ENCODE data around the gene UBASH3A.

The UBASH3A gene

DNA sequence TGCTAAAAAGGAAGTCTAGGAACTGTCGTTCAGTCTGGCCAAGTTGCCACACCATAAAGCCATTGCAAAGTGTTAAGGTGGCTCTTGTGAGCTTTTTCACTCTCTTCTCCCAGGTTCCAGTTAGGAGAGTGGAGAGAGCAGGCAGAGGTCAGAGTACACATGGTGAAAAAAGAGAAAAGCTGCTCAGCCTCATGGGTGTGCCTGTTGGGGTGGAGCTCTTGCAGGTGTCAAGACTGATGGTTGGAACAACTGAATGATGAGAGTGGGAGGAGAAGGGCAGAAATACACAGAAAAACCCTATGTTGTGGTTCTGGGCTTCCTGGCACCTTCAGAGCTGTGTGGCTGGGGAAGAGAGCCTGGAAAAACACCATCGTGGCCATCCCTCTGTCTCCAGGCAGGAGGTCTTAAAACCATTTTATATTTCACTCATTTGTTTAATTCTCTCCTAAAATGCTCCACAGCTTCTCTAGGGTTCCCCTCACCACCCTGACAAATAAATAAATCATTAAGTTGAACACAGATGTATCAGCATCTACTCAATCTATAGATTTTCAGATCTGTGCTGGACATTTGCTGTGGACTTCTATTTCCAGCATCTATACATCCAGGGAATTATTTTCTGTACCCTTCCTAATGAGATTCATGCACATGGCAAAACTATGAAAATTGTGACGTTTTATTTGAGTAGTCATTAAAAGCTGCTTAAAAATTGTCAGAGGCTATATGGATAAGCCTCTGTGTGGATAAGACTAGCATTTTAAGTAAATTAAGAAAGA, 17.5 kb downstream of the UBASH3A start:
- TF ChIP-seq, protein P1, sequence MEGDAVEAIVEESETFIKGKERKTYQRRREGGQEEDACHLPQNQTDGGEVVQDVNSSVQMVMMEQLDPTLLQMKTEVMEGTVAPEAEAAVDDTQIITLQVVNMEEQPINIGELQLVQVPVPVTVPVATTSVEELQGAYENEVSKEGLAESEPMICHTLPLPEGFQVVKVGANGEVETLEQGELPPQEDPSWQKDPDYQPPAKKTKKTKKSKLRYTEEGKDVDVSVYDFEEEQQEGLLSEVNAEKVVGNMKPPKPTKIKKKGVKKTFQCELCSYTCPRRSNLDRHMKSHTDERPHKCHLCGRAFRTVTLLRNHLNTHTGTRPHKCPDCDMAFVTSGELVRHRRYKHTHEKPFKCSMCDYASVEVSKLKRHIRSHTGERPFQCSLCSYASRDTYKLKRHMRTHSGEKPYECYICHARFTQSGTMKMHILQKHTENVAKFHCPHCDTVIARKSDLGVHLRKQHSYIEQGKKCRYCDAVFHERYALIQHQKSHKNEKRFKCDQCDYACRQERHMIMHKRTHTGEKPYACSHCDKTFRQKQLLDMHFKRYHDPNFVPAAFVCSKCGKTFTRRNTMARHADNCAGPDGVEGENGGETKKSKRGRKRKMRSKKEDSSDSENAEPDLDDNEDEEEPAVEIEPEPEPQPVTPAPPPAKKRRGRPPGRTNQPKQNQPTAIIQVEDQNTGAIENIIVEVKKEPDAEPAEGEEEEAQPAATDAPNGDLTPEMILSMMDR (IDR thresholded peaks at IDR 0.05): no peak

DNA sequence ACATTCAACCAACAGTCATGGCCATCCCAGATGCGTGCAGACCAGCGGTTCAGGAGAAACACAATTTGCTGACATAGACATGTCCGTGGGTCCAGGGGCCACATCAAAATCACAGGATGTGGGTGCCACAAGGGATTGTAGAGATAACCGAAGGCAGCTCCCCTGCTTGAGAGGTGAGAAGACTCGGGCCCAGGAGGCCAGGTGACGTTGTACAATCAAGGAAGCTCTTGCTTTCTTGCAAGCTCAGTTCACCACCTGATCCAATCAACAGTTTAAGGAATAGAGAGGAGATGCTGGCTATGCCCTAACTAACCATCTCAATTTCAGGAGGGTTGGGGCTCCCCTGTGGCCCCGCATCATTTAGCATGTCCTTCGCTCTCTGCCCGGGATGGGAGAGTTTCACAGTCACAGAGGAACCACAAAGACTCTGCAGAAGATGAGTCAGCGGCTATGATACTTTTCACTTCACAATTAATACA, 19.5 kb downstream of the UBASH3A start:
- TF ChIP-seq, protein P1 (IDR thresholded peaks at IDR 0.05): no peak

DNA sequence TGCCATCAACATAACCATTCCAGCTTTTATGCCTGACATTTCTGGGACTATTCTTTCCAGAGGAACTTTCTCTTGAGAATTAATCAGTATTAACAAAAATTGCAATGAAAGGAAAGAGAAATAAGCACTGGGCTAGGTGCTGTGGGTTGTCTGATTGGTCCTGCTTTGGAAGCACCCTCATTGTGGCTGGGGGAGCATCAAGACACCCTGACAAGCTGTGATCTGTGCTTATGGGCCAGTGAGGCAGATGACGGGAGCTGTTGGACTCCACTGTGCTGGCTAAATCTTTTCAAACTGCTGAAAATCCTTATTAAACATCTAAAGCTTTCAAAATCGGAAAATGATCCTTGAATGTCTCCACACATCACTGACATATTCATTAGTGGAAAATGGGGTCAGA, 20.0 kb downstream of the UBASH3A start:
- TF ChIP-seq, protein P1 (IDR thresholded peaks at IDR 0.05): no peak

DNA sequence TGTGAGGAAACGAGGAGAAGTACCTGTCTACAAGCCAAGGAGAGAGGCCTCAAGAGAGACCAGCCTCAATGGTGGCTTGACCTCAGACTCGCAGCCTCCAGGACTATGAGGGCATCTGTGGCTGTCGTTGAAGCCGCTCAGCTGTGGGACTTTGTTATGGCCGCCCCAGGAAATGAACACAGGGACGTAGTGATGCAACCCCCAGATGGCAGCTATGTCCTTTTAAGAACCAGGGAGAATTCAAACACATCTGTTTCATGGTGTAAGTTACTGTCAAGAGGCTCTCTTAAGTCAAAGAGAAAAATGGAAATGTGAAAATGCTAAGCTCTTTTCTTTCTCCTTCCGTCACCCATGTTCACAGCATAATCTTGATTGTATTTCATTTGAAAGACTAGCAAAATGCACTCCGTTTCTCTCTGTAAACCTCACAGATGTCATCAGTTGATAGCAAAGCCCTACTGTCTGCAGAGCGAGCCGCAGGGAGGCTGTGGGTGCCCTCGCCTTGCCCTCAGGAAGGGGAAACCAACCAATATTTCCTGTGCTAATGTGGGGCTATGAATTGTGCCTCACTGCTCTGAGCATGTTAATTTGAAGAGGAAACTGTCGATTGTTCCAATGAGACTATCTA, 21.3 kb downstream of the UBASH3A start:
- TF ChIP-seq, protein P1 (IDR thresholded peaks at IDR 0.05): no peak

DNA sequence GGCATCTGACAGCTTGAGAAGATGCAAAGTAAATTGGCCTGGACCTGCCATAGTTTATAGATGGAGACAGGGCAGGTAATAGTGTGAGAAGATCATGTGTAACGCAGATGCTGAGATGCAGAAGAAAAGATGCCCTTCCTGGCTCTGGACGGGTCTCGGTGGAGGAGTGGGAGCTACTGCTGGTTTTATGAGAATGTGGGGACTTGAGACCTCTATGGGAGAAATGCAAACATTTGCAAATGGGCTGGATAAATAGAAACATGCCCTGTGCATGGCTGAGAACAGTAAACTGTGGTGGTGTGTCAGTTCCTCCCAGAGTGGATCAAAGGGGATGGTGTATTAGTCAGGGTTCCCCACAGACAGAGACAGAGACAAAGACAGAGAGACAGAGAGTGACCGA, 21.9 kb downstream of the UBASH3A start:
- TF ChIP-seq, protein P1 (IDR thresholded peaks at IDR 0.05): no peak

DNA sequence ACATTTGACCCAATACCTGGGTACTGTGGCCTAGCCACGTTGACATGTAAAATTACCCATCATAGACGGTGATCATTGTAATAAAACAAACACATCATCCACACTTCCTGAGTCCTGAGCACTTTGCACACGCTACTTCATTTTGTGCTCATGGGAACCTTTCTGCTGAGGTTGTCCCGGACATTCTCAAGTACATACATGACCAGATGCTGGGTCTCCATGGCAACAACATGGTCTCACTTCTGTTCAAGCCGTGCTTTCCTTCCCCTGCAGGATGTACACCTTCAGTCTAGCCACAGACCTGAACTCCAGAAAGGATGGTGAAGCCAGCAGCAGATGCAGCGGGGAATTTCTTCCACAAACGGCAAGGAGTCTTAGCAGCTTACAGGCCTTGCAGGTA, 22.7 kb downstream of the UBASH3A start:
- TF ChIP-seq, protein P1 (IDR thresholded peaks at IDR 0.05): no peak

DNA sequence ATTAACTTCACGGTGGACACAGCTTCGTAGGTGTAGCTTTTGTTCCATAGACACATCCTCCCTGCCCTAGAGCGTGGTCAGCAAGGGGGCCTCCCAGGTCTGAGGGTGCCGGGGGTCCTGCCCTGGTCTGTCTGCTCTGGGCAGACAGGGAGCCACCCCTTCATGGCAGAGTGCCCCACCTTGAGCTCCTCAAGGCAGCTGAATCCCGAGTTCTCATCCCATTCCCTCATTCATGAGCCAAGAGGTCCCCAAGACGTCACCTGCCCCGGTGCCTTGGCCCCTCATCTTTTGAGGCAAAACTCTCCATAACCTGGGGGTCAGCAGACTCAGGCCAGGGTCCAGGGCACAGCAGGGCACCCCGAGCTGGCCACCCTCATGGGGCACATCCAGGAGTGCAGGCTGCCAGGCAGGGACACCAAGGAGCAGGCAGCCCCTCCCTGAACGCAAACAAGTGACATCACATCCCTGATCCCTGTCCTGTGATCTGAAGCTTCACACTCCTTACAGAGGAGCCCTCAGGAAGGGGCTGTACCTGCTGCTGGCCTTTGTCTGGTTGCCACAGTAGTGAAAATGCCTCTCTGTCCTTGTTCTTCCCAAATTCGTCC, 23.3 kb downstream of the UBASH3A start:
- TF ChIP-seq, protein P1 (IDR thresholded peaks at IDR 0.05): no peak
